ENCODE results near the gene SCAP. TPM values are rescaled to one million over a fixed set of nuclear protein-coding genes. Genes with fewer than 3 reads are reported as not detected.

Gene SCAP
- total RNA-seq, 4 donors from 2014 or later, result 32.6 to 87.2 (median 43.9) TPM

DNA sequence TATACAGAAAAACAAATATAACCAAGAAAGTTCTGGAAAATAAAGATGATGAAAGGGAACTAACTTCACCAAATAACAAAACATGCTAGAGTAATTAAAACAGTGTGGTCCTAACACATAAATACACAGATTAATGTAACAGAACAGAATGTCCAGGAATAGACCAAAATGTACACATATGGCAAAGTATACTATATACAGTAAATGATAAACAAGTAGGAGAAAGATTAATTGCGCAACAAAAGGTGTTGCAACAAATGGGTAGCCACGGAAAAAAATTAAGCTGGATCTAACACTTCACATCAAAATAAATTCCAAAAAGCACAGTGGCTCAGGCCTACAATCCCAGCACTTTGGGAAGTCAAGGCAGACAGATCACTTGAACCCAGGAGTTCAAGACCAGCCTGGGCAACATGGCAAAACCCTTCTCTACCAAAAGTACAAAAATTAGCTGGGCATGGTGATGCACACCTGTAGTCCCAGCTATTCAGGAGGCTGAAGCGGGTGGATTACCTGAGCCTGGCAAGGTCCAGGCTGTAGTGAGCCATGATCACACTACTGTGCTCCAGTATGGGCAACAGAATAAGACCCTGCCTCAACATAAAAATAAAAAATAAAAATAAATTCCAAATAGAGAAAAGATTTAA, 19.8 kb downstream of the SCAP start:
- TF ChIP-seq, protein P1, sequence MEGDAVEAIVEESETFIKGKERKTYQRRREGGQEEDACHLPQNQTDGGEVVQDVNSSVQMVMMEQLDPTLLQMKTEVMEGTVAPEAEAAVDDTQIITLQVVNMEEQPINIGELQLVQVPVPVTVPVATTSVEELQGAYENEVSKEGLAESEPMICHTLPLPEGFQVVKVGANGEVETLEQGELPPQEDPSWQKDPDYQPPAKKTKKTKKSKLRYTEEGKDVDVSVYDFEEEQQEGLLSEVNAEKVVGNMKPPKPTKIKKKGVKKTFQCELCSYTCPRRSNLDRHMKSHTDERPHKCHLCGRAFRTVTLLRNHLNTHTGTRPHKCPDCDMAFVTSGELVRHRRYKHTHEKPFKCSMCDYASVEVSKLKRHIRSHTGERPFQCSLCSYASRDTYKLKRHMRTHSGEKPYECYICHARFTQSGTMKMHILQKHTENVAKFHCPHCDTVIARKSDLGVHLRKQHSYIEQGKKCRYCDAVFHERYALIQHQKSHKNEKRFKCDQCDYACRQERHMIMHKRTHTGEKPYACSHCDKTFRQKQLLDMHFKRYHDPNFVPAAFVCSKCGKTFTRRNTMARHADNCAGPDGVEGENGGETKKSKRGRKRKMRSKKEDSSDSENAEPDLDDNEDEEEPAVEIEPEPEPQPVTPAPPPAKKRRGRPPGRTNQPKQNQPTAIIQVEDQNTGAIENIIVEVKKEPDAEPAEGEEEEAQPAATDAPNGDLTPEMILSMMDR (IDR thresholded peaks at IDR 0.05; ENCODE audit: low read depth), result no peak

DNA sequence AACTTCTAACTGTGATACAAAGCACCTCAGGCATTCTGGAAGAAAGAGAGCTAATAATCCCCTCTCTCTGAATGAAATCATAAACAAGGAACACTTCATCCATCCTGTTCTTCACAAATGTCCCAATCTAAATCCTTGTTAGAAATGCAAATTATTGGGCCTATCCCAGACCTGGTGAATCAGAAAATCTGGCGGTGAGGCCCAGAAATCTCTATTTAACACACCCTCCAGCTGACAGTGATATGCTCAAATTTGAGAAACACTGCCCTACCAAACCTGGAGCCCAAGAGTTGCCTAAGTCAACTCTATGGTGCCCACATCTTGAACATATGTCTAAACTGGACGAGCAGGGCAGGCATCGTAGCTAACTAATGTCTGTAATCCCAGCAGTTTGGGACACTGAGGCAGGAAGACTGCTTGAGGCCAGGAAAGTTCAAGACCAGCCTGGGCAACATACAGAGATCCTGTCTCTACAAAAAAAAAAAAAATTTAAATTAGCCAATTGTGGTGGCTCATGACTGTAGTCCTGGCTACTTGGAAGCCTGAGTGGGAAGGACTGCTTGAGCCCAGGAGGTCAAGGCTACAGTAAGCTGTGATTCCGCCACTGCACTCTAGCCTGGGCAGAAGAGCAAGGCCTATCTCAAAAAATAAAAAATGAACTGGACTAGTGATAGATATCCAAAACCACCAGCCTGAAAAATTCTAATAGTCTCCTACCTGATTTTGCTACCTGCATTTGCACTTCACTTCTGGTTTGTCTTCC, 23.1 kb downstream of the SCAP start:
- TF ChIP-seq, protein P1 (IDR thresholded peaks at IDR 0.05; ENCODE audit: low read depth), result no peak

DNA sequence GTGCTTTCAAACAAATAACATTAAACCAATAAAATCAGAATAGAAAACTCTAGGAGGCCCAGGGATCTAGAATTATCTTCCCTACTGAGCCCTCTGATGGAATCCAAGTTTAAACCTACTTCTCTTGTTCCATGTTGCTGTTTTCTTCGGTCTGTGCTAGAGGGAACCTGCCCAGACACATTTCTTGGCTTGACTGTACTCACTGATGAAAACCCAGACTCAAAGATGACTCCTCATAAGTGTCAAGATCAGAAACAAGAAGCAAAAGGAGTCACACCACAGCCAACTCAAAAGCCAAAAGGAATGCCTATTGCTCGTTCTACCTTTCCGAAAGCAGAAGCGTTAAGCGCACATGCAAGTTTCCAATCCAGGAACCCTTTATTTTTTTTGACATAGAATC, 31.6 kb downstream of the SCAP start:
- TF ChIP-seq, protein P1 (IDR thresholded peaks at IDR 0.05; ENCODE audit: low read depth), result no peak

DNA sequence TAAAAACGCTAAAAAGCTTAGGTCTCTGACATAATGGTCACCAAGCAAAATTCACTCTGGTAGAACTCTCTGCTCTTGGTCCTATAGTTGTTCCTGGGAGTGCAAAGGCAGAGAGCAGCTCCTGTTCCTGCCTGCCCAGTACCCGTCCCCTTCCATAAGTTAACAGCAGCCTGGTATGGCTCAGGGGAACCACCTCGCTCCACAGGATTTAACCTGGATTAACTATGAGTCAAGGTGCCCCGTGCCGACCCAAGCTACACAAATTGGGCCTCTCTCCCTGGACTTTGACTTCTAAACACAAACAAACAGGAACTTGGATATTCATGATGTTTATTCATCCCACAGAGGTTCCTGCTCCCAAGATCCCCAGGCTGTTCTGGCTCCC, 32.1 kb downstream of the SCAP start:
- TF ChIP-seq, protein P1 (IDR thresholded peaks at IDR 0.05; ENCODE audit: low read depth), result no peak

DNA sequence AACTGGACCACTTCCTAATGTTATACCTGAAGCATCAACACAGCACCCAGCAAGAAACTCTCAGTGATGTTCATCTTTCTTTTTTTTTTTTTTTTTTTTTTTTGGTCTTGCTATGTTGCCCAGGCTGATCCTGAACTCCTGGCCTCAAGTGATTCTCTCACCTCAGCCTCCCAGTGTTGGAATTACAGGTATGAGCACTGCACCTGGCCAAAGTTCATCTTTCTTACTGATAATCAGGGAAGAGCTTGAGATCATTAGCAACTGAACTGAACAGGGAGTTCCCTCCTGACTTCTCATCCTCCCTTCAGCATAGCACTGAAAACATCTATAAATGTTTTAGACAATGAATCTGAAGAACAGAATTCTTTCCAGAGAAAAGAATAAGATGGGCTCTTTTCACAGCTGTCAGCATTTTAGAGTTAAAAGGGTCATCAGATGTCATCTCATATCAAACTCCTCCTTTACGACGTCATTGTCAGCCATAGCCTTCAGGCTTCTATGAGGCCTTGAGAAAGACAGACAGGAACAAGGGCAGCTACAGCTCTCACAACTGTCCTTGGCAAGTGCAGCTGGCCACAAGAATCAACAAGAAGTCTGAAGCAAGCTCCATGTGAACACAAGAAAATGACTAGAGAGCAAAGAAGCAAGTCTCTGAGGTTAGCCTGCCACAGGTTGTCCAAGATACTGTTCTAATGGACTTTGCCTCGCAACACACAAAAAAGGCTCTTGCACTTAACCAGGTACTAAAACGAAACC, 33.8 kb downstream of the SCAP start:
- TF ChIP-seq, protein P1 (IDR thresholded peaks at IDR 0.05; ENCODE audit: low read depth), result no peak

DNA sequence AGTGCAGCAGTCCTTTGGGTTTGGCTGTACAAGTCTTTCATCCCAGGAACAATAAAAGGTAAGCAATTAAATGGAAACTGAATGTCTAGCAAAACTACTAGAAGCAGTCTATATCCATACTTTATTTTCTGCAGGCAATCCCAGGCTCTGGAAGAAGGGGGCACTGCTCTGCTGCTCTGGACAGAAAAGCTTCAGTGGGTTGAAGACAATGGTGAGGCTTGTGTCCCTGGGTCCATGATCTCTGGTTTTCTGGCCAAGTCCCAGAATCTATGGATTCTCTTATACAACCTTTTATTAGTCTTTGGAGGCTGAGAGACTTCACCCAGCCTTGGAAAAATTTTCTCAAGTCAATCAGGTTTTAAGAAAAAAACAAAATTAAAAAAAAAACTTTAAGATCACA, 35.6 kb downstream of the SCAP start:
- TF ChIP-seq, protein P1 (IDR thresholded peaks at IDR 0.05; ENCODE audit: low read depth), result no peak

DNA sequence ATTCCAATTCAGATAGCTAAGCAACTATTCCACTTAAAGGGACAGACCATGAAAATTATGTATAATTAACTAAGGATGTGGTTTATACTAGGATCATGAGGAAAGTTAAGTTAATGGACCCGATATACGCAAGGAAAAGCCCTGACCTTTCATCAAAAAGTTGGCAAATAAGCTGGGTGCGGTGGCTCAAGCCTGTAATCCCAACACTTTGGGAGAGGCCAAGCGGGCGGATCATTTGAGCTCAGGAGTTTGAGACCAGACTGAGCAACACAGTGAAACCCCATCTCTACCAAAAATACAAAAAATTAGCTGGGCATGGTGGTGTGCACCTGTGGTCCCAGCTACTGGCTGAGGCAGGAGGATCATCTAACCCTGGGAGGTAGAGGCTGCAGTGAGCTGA, 39.6 kb downstream of the SCAP start:
- TF ChIP-seq, protein P1 (IDR thresholded peaks at IDR 0.05; ENCODE audit: low read depth), result no peak
